Naive thymus-derived CD4-positive, alpha-beta T cell (primary cell): ENCODE data around the gene RNF26. TPM values are rescaled to one million over a fixed set of nuclear protein-coding genes. Genes with fewer than 3 reads are reported as not detected.

Experiments
- ATAC-seq: fragments of 150-1000 bp; cut with Tn5 transposase; 2 replicates; pipeline ENCODE4 v1.10.0; 2021; ENCODE audit warnings: mild to moderate bottlenecking, moderate library complexity
- CTCF ChIA-PET: fragments of 350-600 bp; sonication (Branson Sonifier 250); formaldehyde crosslinking; loops from one replicate; lab custom pipeline; 2021; ENCODE audit warnings: antibody characterized with exemption; lab: Charles Lee
- POLR2A ChIA-PET: fragments of 350-600 bp; sonication (Branson Sonifier 250); formaldehyde crosslinking; loops from one replicate; lab custom pipeline; 2021; ENCODE audit warnings: antibody characterized with exemption, inconsistent platforms; lab: Charles Lee
- DNase-seq, 9 donors: peaks; one replicate each; pipeline versions ENCODE4 v3.0.0 to v3.0.0-alpha.2; 2020 to 2022; ENCODE audit warnings: mixed read lengths in 1 of 9
- H3K27ac ChIP-seq: one replicate; pipeline ENCODE4 v1.7.0; 2013; ENCODE audit warnings: mild to moderate bottlenecking, low read depth, low read length, moderate library complexity
- H3K27me3 ChIP-seq, 2 donors: one replicate each; pipeline ENCODE4 v1.7.0; 2013; ENCODE audit warnings: low read length in 2 of 2, mild to moderate bottlenecking in 2 of 2, moderate library complexity in 2 of 2; ENCODE audit not compliant: control insufficient read depth in 2 of 2, insufficient read depth in 2 of 2
- H3K36me3 ChIP-seq, 3 experiments: 1 replicate in 2 of 3; 2 replicates in 1 of 3; pipeline ENCODE4 v1.7.0; 2013; ENCODE audit warnings: low read length in 3 of 3, mild to moderate bottlenecking in 3 of 3, moderate library complexity in 1 of 3; ENCODE audit not compliant: insufficient read depth in 3 of 3, control insufficient read depth in 2 of 3
- H3K4me1 ChIP-seq, 2 donors: one replicate each; pipeline ENCODE4 v1.7.0; 2013; ENCODE audit warnings: low read length in 2 of 2, mild to moderate bottlenecking in 2 of 2, moderate library complexity in 1 of 2; ENCODE audit not compliant: control insufficient read depth in 2 of 2, insufficient read depth in 2 of 2
- H3K4me3 ChIP-seq: 2 replicates; pipeline ENCODE4 v1.7.0; 2013; ENCODE audit warnings: mild to moderate bottlenecking, low read length
- H3K9me3 ChIP-seq, 3 experiments: 1 replicate in 2 of 3; 2 replicates in 1 of 3; pipeline ENCODE4 v1.7.0; 2013; ENCODE audit warnings: low read length in 3 of 3; ENCODE audit not compliant: control insufficient read depth in 2 of 3
- H3K27ac Mint-ChIP-seq, 9 donors: one replicate each; pipeline ENCODE4 v1.8.0; 2020 to 2022; ENCODE audit warnings: mixed read lengths in 9 of 9, mild to moderate bottlenecking in 8 of 9, moderate library complexity in 5 of 9, inconsistent platforms in 2 of 9
- H3K27me3 Mint-ChIP-seq, 5 donors: one replicate each; pipeline ENCODE4 v1.8.0; 2021 to 2022; ENCODE audit warnings: mixed read lengths in 5 of 5, mild to moderate bottlenecking in 1 of 5
- H3K36me3 Mint-ChIP-seq, 5 donors: one replicate each; pipeline ENCODE4 v1.8.0; 2020 to 2022; ENCODE audit warnings: mixed read lengths in 5 of 5, mild to moderate bottlenecking in 3 of 5, inconsistent platforms in 1 of 5
- H3K4me1 Mint-ChIP-seq, 7 donors: one replicate each; pipeline ENCODE4 v1.8.0; 2020 to 2022; ENCODE audit warnings: mixed read lengths in 7 of 7, mild to moderate bottlenecking in 3 of 7, inconsistent platforms in 1 of 7
- H3K4me3 Mint-ChIP-seq, 10 donors: one replicate each; pipeline ENCODE4 v1.8.0; 2020 to 2022; ENCODE audit warnings: mild to moderate bottlenecking in 10 of 10, mixed read lengths in 10 of 10, moderate library complexity in 6 of 10, inconsistent platforms in 2 of 10
- H3K9me3 Mint-ChIP-seq, 11 donors: one replicate each; pipeline ENCODE4 v1.8.0; 2020 to 2022; ENCODE audit warnings: mixed read lengths in 11 of 11, mild to moderate bottlenecking in 4 of 11, inconsistent platforms in 1 of 11, moderate library complexity in 1 of 11
- intact Hi-C, 2 donors: fragments of 100-400 bp; cut with micrococcal nuclease; formaldehyde crosslinking; loops; one replicate each; pipeline ENCODE4 v1.15.1; 2023
- polyA plus RNA-seq, 2 donors: library from polyadenylated mRNA; unstranded; fragments of 300-500 nt; fragmentation: Illumina TruSeq; gene quantifications; one replicate each; pipeline ENCODE4 v1.2.3, GENCODE V29; 2021
- total RNA-seq, 6 experiments: library from RNA in 5 of 6; stranded (reverse) in 5 of 6; gene quantifications; 1 replicate in 5 of 6; 2 replicates in 1 of 6; pipeline ENCODE4 v1.2.3 and lab custom pipeline; 2021 to 2026

Gene RNF26
- total and polyA plus RNA-seq, 7 experiments from 2014 or later: 16.9 to 59.1 (median 24.4) TPM

DNA sequence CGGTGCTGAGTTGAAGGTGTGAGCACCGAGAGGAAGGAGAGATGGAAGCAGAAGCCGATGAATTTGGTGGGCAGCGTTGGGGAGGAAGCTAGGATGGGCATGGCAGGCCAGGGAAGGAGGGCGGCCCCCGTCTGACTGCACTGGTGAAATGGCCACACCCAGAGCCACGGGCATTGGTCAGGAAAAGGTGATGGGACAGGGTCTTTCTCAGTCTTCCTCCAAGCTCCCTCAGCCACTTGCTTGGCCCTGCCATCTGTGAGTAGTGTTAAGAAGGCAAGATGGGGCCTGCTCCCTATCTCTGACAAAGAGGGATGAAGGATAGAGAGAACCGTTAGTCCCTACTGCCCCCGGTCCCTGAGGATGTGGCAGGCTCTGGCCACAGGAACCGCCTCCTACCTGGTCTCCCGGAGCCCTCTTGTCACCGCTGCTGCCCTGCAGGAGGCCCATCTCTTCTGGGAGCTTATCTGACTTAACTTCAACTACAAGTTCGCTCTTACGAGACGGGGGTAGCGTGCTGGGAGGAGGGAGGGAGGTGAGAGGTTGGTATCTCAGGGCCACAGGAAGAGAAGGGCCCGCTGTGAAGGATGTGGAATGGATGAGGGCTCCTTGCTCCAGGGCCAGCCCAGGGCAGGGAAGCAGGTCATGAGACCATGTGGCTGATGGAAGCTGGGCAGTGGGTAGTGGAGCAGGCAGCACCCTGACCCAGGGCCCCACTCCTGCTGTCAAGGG is 24.2 kb upstream of the RNF26 start:
- H3K36me3 ChIP-seq: peaks cover 0 to 4% (median 0%) of the 10 kb centered on the region in 3 experiments
- ATAC-seq: no peak
- ChIA-PET CTCF (interaction anchor here (0.9 to 4.8 kb wide), 2 partner anchors 12 to 18 kb away, joined by 4 to 42 read pairs; no protein-coding TSS in a partner anchor), POLR2A (interaction anchor here (0.6 to 1.8 kb wide), 2 partner anchors 11 to 19 kb away, joined by 4 to 7 read pairs; no protein-coding TSS in a partner anchor)
- Mint-ChIP-seq H3K4me1 (peaks cover 16 to 36% (median 26%) of the 10 kb centered on the region in 7 donors), H3K27me3 (peaks cover 0 to 9% (median under 1%) of the 10 kb centered on the region in 5 donors), H3K9me3 (peaks cover 0 to 3% (median 0%) of the 10 kb centered on the region in 11 donors), H3K4me3 (no peak overlapping the region), H3K27ac (peak overlapping the region in 5 of 9 donors; percentile 33 to 85 (median 75)), H3K36me3 (peaks cover 0 to 9% (median 0%) of the 10 kb centered on the region in 5 donors)
- intact Hi-C loops: no loop called here
- no peak for DNase-seq
- peaks cover 0 to 31% of the 10 kb centered on the region in 2 donors for H3K4me1 ChIP-seq
- no peak overlapping the region for H3K27ac ChIP-seq
- no peaks in the 10 kb centered on the region for H3K27me3 ChIP-seq
- no peak overlapping the region for H3K4me3 ChIP-seq
- no peaks in the 10 kb centered on the region for H3K9me3 ChIP-seq

GRCh38 chr11:119310682-119311052 is 23.7 kb upstream of the RNF26 start:
- H3K9me3 Mint-ChIP-seq: peaks cover 0 to 3% (median 0%) of the 10 kb centered on the region in 11 donors
- H3K27me3 ChIP-seq: peaks cover 0 to 1% of the 10 kb centered on the region in 2 donors
- ChIA-PET POLR2A (no interaction called here), CTCF (interaction anchor here (0.9 to 4.8 kb wide), 2 partner anchors 12 to 18 kb away, joined by 4 to 42 read pairs; no protein-coding TSS in a partner anchor)
- H3K36me3 Mint-ChIP-seq: peaks cover 0 to 7% (median 0%) of the 10 kb centered on the region in 5 donors
- peak overlapping the region in 2 of 9 donors; percentile 12 to 60 for H3K27ac Mint-ChIP-seq
- ATAC-seq: no peak
- no peak for DNase-seq
- H3K4me3 ChIP-seq: no peak overlapping the region
- intact Hi-C loops: no loop called here
- no peak overlapping the region for H3K4me3 Mint-ChIP-seq
- H3K9me3 ChIP-seq: no peaks in the 10 kb centered on the region
- peaks cover 14 to 36% (median 26%) of the 10 kb centered on the region in 7 donors for H3K4me1 Mint-ChIP-seq
- H3K27ac ChIP-seq: no peak overlapping the region
- peaks cover 0 to 13% (median 6%) of the 10 kb centered on the region in 5 donors for H3K27me3 Mint-ChIP-seq
- peaks cover 0 to 4% (median 0%) of the 10 kb centered on the region in 3 experiments for H3K36me3 ChIP-seq
- H3K4me1 ChIP-seq: peaks cover 5 to 31% of the 10 kb centered on the region in 2 donors

- H3K36me3 Mint-ChIP-seq: peaks cover 0 to 2% (median 0%) of the 10 kb centered on the region in 5 donors
- H3K36me3 ChIP-seq: peaks cover 0 to 4% (median 0%) of the 10 kb centered on the region in 3 experiments
- ATAC-seq (no peak), DNase-seq (no peak)
- peak overlapping the region in 7 of 10 donors; percentile 25 to 83 (median 81) for H3K4me3 Mint-ChIP-seq
- peaks cover 0 to 3% (median 0%) of the 10 kb centered on the region in 11 donors for H3K9me3 Mint-ChIP-seq
- intact Hi-C loops: loop anchor here in 1 of 2 donors (1.0 kb wide), 2 partner anchors 8 to 9 kb away; no protein-coding TSS in a partner anchor
- peaks cover 0 to 6% of the 10 kb centered on the region in 2 donors for H3K27me3 ChIP-seq
- H3K9me3 ChIP-seq: no peaks in the 10 kb centered on the region
- ChIA-PET CTCF (interaction anchor here (1.1 to 1.5 kb wide), 3 partner anchors 9 to 110 kb away, joined by 4 to 8 read pairs (median 6); no protein-coding TSS in a partner anchor), POLR2A (interaction anchor here (1.1 to 1.8 kb wide), 4 partner anchors 9 to 247 kb away, joined by 3 to 8 read pairs (median 6); partner anchors contain the start of gene VPS11)
- H3K27ac ChIP-seq: no peak overlapping the region
- H3K27ac Mint-ChIP-seq: peak overlapping the region in 1 of 9 donors; percentile 8
- peaks cover 10 to 21% of the 10 kb centered on the region in 2 donors for H3K4me1 ChIP-seq
- peaks cover 0 to 24% (median 15%) of the 10 kb centered on the region in 7 donors for H3K4me1 Mint-ChIP-seq
- H3K4me3 ChIP-seq: peak overlapping the region; percentile 69
- H3K27me3 Mint-ChIP-seq: peaks cover 5 to 42% (median 15%) of the 10 kb centered on the region in 5 donors
Measured at GRCh38 chr11:119314726-119315125, 19.6 kb upstream of the RNF26 start.

DNA sequence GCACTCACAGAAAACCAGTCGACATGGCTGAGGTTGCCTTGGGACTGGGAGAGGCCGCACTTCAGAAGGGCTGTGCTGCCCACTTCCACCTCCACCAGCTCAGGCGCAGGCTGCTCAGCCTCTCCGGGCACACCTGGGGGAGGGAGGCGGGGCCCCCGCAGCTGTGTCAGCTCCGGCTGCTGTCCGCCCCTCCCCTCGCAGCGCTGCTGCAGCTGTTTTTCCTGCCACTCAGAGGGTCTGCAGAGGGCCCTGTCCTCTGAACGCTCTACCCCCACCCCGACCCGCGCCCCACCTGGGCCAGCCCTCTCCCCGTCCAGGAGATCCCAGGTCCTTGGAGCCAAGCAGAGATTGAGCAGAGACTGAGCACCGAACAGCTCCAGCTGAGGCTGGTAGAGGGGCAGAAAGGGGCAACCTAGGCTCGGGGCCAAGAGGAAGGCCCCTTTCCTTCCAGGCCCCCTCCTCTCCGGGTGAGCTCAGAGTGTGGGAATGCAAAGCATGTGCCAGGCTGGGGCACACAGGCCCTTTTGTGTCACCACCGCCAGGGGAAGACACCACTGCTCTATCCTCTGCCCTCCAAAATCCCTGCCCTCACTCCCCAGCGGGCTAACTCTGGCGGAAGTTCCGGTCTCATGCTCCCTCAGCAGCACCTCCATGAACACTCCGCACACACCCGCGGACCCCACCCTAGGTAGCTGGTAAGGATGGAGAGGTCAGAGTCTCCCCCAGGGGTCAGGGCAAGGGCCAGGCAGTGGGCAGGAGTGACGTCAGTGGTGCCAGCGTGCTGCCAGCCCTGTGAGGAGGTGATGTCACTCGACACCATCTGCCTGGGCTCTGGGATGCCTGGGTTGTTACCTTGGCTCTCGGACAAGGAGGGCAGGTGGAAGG is 19.0 kb upstream of the RNF26 start:
- Histone ChIP-seq H3K27ac (peak overlapping the region; percentile 28), H3K4me3 (peak overlapping the region; percentile 69), H3K4me1 (peaks cover 10 to 21% of the 10 kb centered on the region in 2 donors), H3K9me3 (no peaks in the 10 kb centered on the region), H3K27me3 (peaks cover 0 to 6% of the 10 kb centered on the region in 2 donors), H3K36me3 (peaks cover 0 to 4% (median 0%) of the 10 kb centered on the region in 3 experiments)
- Mint-ChIP-seq H3K4me1 (peaks cover 0 to 28% (median 19%) of the 10 kb centered on the region in 7 donors), H3K27ac (peak overlapping the region in 4 of 9 donors; percentile 8 to 65 (median 38)), H3K4me3 (peak overlapping the region; percentile 62 to 83 (median 78)), H3K9me3 (no peaks in the 10 kb centered on the region), H3K27me3 (peaks cover 5 to 45% (median 18%) of the 10 kb centered on the region in 5 donors), H3K36me3 (no peaks in the 10 kb centered on the region)
- ATAC-seq: peak; percentile 75
- CTCF ChIA-PET: interaction anchor here (1.3 to 1.5 kb wide), 4 partner anchors 8 to 119 kb away, joined by 4 to 8 read pairs (median 4); no protein-coding TSS in a partner anchor
- peak in 6 of 9 donors; percentile 36 to 55 (median 52) for DNase-seq
- POLR2A ChIA-PET: interaction anchor here (1.1 to 1.8 kb wide), 3 partner anchors 9 to 248 kb away, joined by 3 to 8 read pairs (median 7); partner anchors contain the start of gene VPS11
- intact Hi-C loops: loop anchor here in 1 of 2 donors (1.0 kb wide), 2 partner anchors 8 to 9 kb away; no protein-coding TSS in a partner anchor

- ChIA-PET POLR2A (interaction anchor here (0.8 to 2.1 kb wide), 3 partner anchors 8 to 248 kb away, joined by 3 to 7 read pairs (median 6); partner anchors contain the start of gene VPS11), CTCF (interaction anchor here (1.3 to 1.4 kb wide), 3 partner anchors 8 to 120 kb away, joined by 4 to 8 read pairs (median 4); no protein-coding TSS in a partner anchor)
- Mint-ChIP-seq H3K36me3 (no peaks in the 10 kb centered on the region), H3K9me3 (no peaks in the 10 kb centered on the region), H3K4me3 (peak overlapping the region; percentile 62 to 83 (median 78)), H3K4me1 (peaks cover under 1 to 28% (median 19%) of the 10 kb centered on the region in 7 donors), H3K27me3 (peaks cover 5 to 45% (median 18%) of the 10 kb centered on the region in 5 donors), H3K27ac (peak overlapping the region in 1 of 9 donors; percentile 36)
- Histone ChIP-seq H3K9me3 (no peaks in the 10 kb centered on the region), H3K4me3 (peak overlapping the region; percentile 69), H3K27ac (peak overlapping the region; percentile 28), H3K36me3 (no peaks in the 10 kb centered on the region), H3K27me3 (peaks cover 0 to 6% of the 10 kb centered on the region in 2 donors), H3K4me1 (peaks cover 10 to 21% of the 10 kb centered on the region in 2 donors)
- intact Hi-C loops: no loop called here
- ATAC-seq (no peak), DNase-seq (no peak)
Measured at GRCh38 chr11:119316016-119316728, 18.2 kb upstream of the RNF26 start.
